WTC11 (cell line): ENCODE results near the gene ABHD17B. TPM values are rescaled to one million over a fixed set of nuclear protein-coding genes. Genes with fewer than 3 reads are reported as not detected.

Source experiments
- ATAC-seq: fragments of 200-7000 bp; cut with Tn5 transposase; 2 replicates; pipeline ENCODE4 v1.10.0; 2021; ENCODE audit warnings: mild to moderate bottlenecking, moderate library complexity
- CTCF ChIA-PET: fragments of 300-600 bp; sonication (Branson Sonifier 250); formaldehyde crosslinking; loops from one replicate; lab custom pipeline; 2021; ENCODE audit warnings: antibody characterized with exemption; lab: Charles Lee
- POLR2A ChIA-PET: fragments of 350-600 bp; sonication (Branson Sonifier 250); formaldehyde crosslinking; loops from one replicate; lab custom pipeline; 2021; ENCODE audit warnings: antibody characterized with exemption; lab: Charles Lee
- DNase-seq: peaks from one replicate; pipeline ENCODE4 v3.0.0; 2021; ENCODE audit warnings: low spot score
- H3K27ac Mint-ChIP-seq: 2 replicates; pipeline ENCODE4 v1.8.0; 2021; ENCODE audit warnings: mixed read lengths
- H3K27me3 Mint-ChIP-seq: 2 replicates; pipeline ENCODE4 v1.8.0; 2021; ENCODE audit warnings: low read depth, mild to moderate bottlenecking, moderate library complexity, mixed read lengths
- H3K36me3 Mint-ChIP-seq: 2 replicates; pipeline ENCODE4 v1.8.0; 2021; ENCODE audit warnings: mixed read lengths
- H3K4me1 Mint-ChIP-seq: 2 replicates; pipeline ENCODE4 v1.8.0; 2022; ENCODE audit warnings: mixed read lengths
- H3K4me3 Mint-ChIP-seq: 2 replicates; pipeline ENCODE4 v1.8.0; 2021; ENCODE audit warnings: mild to moderate bottlenecking, moderate library complexity, mixed read lengths
- H3K9me3 Mint-ChIP-seq: 2 replicates; pipeline ENCODE4 v1.8.0; 2021; ENCODE audit warnings: mixed read lengths
- AR ChIP-seq: fragments of 250-450 bp; sonication (Bioruptor Pico); IDR thresholded peaks from 2 replicates; pipeline ENCODE4 v1.9.0; 2021; ENCODE audit warnings: mild to moderate bottlenecking
- CTCF ChIP-seq: fragments of 200-600 bp; IDR thresholded peaks from 2 replicates; pipeline ENCODE4 v1.8.0; 2022; ENCODE audit warnings: antibody characterized with exemption
- EMX1 ChIP-seq: fragments of 250-450 bp; sonication (Bioruptor Pico); IDR thresholded peaks from 2 replicates; pipeline ENCODE4 v1.8.0; 2021; ENCODE audit warnings: mild to moderate bottlenecking
- ESRRA ChIP-seq: sonication (generic); formaldehyde crosslinking; IDR thresholded peaks from 2 replicates; pipeline ENCODE4 v1.8.1; 2022; ENCODE audit warnings: mild to moderate bottlenecking, missing genetic modification reagents, borderline replicate concordance
- FOXK1 ChIP-seq: sonication (generic); formaldehyde crosslinking; IDR thresholded peaks from 2 replicates; pipeline ENCODE4 v1.8.0; 2022; ENCODE audit warnings: mild to moderate bottlenecking, moderate library complexity, missing genetic modification reagents
- FOXP4 ChIP-seq: sonication (generic); formaldehyde crosslinking; IDR thresholded peaks from 2 replicates; pipeline ENCODE4 v1.8.0; 2022; ENCODE audit warnings: mild to moderate bottlenecking, missing genetic modification reagents
- GABPB1 ChIP-seq: sonication (generic); formaldehyde crosslinking; IDR thresholded peaks from 2 replicates; pipeline ENCODE4 v1.8.1; 2023; ENCODE audit warnings: mild to moderate bottlenecking, missing genetic modification reagents
- HMGA2 ChIP-seq: fragments of 250-450 bp; sonication (Bioruptor Pico); IDR thresholded peaks from 2 replicates; pipeline ENCODE4 v1.4.0; 2021; ENCODE audit warnings: mild to moderate bottlenecking, moderate library complexity
- IRF1 ChIP-seq: sonication (generic); formaldehyde crosslinking; IDR thresholded peaks from 2 replicates; pipeline ENCODE4 v1.8.0; 2023; ENCODE audit warnings: missing genetic modification reagents
- MAX ChIP-seq: sonication (generic); formaldehyde crosslinking; IDR thresholded peaks from 2 replicates; pipeline ENCODE4 v1.8.0; 2022; ENCODE audit warnings: mild to moderate bottlenecking, missing genetic modification reagents
- MXD4 ChIP-seq: fragments of 250-450 bp; sonication (Bioruptor Pico); IDR thresholded peaks from 2 replicates; pipeline ENCODE4 v1.8.0; 2021; ENCODE audit warnings: mild to moderate bottlenecking, moderate library complexity, borderline replicate concordance
- NFATC4 ChIP-seq: fragments of 250-450 bp; sonication (Bioruptor Pico); IDR thresholded peaks from 2 replicates; pipeline ENCODE4 v1.9.0; 2021; ENCODE audit warnings: mild to moderate bottlenecking
- NFYB ChIP-seq: sonication (generic); formaldehyde crosslinking; conservative IDR thresholded peaks from 2 replicates; pipeline ENCODE4 v1.8.0; 2022; ENCODE audit warnings: low read depth, missing genetic modification reagents
- NR3C1 ChIP-seq: sonication (generic); formaldehyde crosslinking; conservative IDR thresholded peaks from 2 replicates; pipeline ENCODE4 v1.8.1; 2023; ENCODE audit warnings: low read depth, mild to moderate bottlenecking, missing genetic modification reagents
- PRRX2 ChIP-seq: fragments of 250-450 bp; sonication (Bioruptor Pico); IDR thresholded peaks from 2 replicates; pipeline ENCODE4 v1.8.0; 2021; ENCODE audit warnings: mild to moderate bottlenecking
- SMAD3 ChIP-seq: sonication (generic); formaldehyde crosslinking; IDR thresholded peaks from 2 replicates; pipeline ENCODE4 v1.8.0; 2022; ENCODE audit warnings: missing genetic modification reagents, mild to moderate bottlenecking, borderline replicate concordance
- SOX15 ChIP-seq: fragments of 250-450 bp; sonication (Bioruptor Pico); IDR thresholded peaks from 2 replicates; pipeline ENCODE4 v1.9.0; 2021; ENCODE audit warnings: mild to moderate bottlenecking
- STAT6 ChIP-seq: sonication (generic); formaldehyde crosslinking; conservative IDR thresholded peaks from 2 replicates; pipeline ENCODE4 v1.8.1; 2023; ENCODE audit warnings: mild to moderate bottlenecking, low read depth, missing genetic modification reagents, moderate library complexity
- TCF7 ChIP-seq: sonication (generic); formaldehyde crosslinking; IDR thresholded peaks from 2 replicates; pipeline ENCODE4 v1.8.0; 2022; ENCODE audit warnings: mild to moderate bottlenecking, low read depth, missing genetic modification reagents, moderate library complexity
- TEAD1 ChIP-seq: sonication (generic); formaldehyde crosslinking; IDR thresholded peaks from 2 replicates; pipeline ENCODE4 v1.8.0; 2022; ENCODE audit warnings: mild to moderate bottlenecking, missing genetic modification reagents
- TEAD4 ChIP-seq: sonication (generic); formaldehyde crosslinking; IDR thresholded peaks from 2 replicates; pipeline ENCODE4 v1.8.0; 2022; ENCODE audit warnings: mild to moderate bottlenecking, missing genetic modification reagents
- USF1 ChIP-seq: sonication (generic); formaldehyde crosslinking; IDR thresholded peaks from 2 replicates; pipeline ENCODE4 v1.8.0; 2022; ENCODE audit warnings: mild to moderate bottlenecking, missing genetic modification reagents
- ZBTB21 ChIP-seq: sonication (generic); formaldehyde crosslinking; IDR thresholded peaks from 2 replicates; pipeline ENCODE4 v1.8.1; 2023; ENCODE audit warnings: mild to moderate bottlenecking, missing genetic modification reagents, borderline replicate concordance
- ZNF121 ChIP-seq: sonication (generic); formaldehyde crosslinking; IDR thresholded peaks from 2 replicates; pipeline ENCODE4 v1.8.0; 2023; ENCODE audit warnings: missing genetic modification reagents
- total RNA-seq: library from RNA; stranded (reverse); gene quantifications from 3 replicates; pipeline ENCODE4 v1.2.3, GENCODE V29; 2021

ABHD17B gene
- total RNA-seq, 1 experiment from 2014 or later: 56.6 TPM

GRCh38 chr9:71847892-71848291 is 63.1 kb downstream of the ABHD17B start (continued):
- TF ChIP-seq NR3C1 (CRISPR knock-in tag): no peak
- no peak for TF ChIP-seq ZBTB21 (CRISPR knock-in tag)
- TF ChIP-seq IRF1 (CRISPR knock-in tag): no peak
- no peak for TF ChIP-seq NFATC4 (CRISPR knock-in tag)
- no peak for TF ChIP-seq FOXP4 (CRISPR knock-in tag)
- no peak for TF ChIP-seq ZNF121 (CRISPR knock-in tag)
- TF ChIP-seq AR: no peak
- TF ChIP-seq TCF7 (CRISPR knock-in tag): no peak
- no peak for TF ChIP-seq EMX1 (CRISPR knock-in tag)
- no peak for TF ChIP-seq STAT6 (CRISPR knock-in tag)
- no peak for TF ChIP-seq TEAD1 (CRISPR knock-in tag)
- no peak for TF ChIP-seq TEAD4 (CRISPR knock-in tag)

- Mint-ChIP-seq H3K4me1 (no peaks in the 10 kb centered on the region), H3K27me3 (no peaks in the 10 kb centered on the region), H3K9me3 (peaks cover 7% of the 10 kb centered on the region), H3K27ac (no peak overlapping the region), H3K36me3 (peaks cover 4% of the 10 kb centered on the region), H3K4me3 (no peak overlapping the region)
- ATAC-seq: no peak
- CTCF ChIA-PET: no interaction called here
- DNase-seq: no peak
- POLR2A ChIA-PET: no interaction called here
- TF ChIP-seq HMGA2 (CRISPR knock-in tag) (no peak), TEAD1 (CRISPR knock-in tag) (no peak), TEAD4 (CRISPR knock-in tag) (no peak), GABPB1 (CRISPR knock-in tag) (no peak), PRRX2 (CRISPR knock-in tag) (no peak), STAT6 (CRISPR knock-in tag) (no peak), NFATC4 (CRISPR knock-in tag) (no peak), FOXK1 (CRISPR knock-in tag) (no peak), NFYB (CRISPR knock-in tag) (no peak), TCF7 (CRISPR knock-in tag) (no peak), MAX (CRISPR knock-in tag) (no peak), SOX15 (CRISPR knock-in tag) (no peak), MXD4 (CRISPR knock-in tag) (no peak), ESRRA (no peak), SMAD3 (CRISPR knock-in tag) (no peak), USF1 (CRISPR knock-in tag) (no peak), CTCF (no peak)
Measured at GRCh38 chr9:71844808-71845207, 66.2 kb downstream of the ABHD17B start.
